GM21360 (cell line): ENCODE data around the gene TMEM243.
"Not testable (repeated sequence)": the region's sequence is repeated elsewhere in the genome, so short reads cannot be mapped to it uniquely, and the experiment has no call there.

Experiments used
- ATAC-seq: cut with Tn5 transposase; IDR thresholded peaks from one replicate; pipeline ENCODE4 v1.9.1; 2021; ENCODE audit warnings: mild to moderate bottlenecking, moderate library complexity; ENCODE audit not compliant: unreplicated experiment

Gene TMEM243

GRCh38 chr7:87219545-87220025 lies at the start of gene TMEM243:
Gene TMEM243 (minus strand): TSS chr7:87219732. CDS start chr7:87219503, 229 bp downstream.
- peak; percentile 43 for ATAC-seq

- ATAC-seq, result no peak
These were observed 47.8 kb upstream of the TMEM243 start for GRCh38 chr7:87267239-87267900.

- no peak for ATAC-seq
These were observed 44.0 kb upstream of the TMEM243 start for GRCh38 chr7:87263537-87263936.

GRCh38 chr7:87253589-87254087 lies 34.1 kb upstream of the TMEM243 start:
- ATAC-seq, result no peak

GRCh38 chr7:87245671-87246070 lies 26.1 kb upstream of the TMEM243 start:
- ATAC-seq, result not testable (repeated sequence)

GRCh38 chr7:87238464-87239051 lies 19.0 kb upstream of the TMEM243 start:
- not testable (repeated sequence) for ATAC-seq

- ATAC-seq, result no peak
These were observed 15.4 kb upstream of the TMEM243 start for GRCh38 chr7:87234949-87235348.

- ATAC-seq, result no peak
These were observed 12.2 kb upstream of the TMEM243 start for GRCh38 chr7:87231711-87232110.

- ATAC-seq, result no peak
These were observed 11.7 kb upstream of the TMEM243 start for GRCh38 chr7:87231258-87231657.

- ATAC-seq, result no peak
These were observed 7.0 kb upstream of the TMEM243 start for GRCh38 chr7:87226495-87226894.

GRCh38 chr7:87225696-87226095 lies 6.2 kb upstream of the TMEM243 start:
- ATAC-seq, result no peak

- no peak for ATAC-seq
These were observed 4.1 kb upstream of the TMEM243 start for GRCh38 chr7:87223666-87224065.

GRCh38 chr7:87220734-87221215 lies 1.2 kb upstream of the TMEM243 start:
- ATAC-seq, result no peak

GRCh38 chr7:87220026-87220733 lies 648 bp upstream of the TMEM243 start:
- ATAC-seq, result peak; percentile 34

- no peak for ATAC-seq
These were observed 562 bp downstream of the TMEM243 start for GRCh38 chr7:87218796-87219544.

GRCh38 chr7:87217983-87218653 lies 1.4 kb downstream of the TMEM243 start:
- no peak for ATAC-seq

GRCh38 chr7:87216701-87217508 lies 2.6 kb downstream of the TMEM243 start:
- peak; percentile 46 for ATAC-seq

- no peak for ATAC-seq
These were observed 4.5 kb downstream of the TMEM243 start for GRCh38 chr7:87215046-87215445.

- ATAC-seq, result no peak
These were observed 5.7 kb downstream of the TMEM243 start for GRCh38 chr7:87213811-87214210.
